Fibroblast of lung (primary cell): ENCODE measurements around the gene TAS2R39. TPM values are rescaled to one million over a fixed set of nuclear protein-coding genes. Genes with fewer than 3 reads are reported as not detected.

Experiments
- DNase-seq, 2 donors: peaks; one replicate each; pipeline versions ENCODE4 v3.0.0 to v3.0.0-alpha.2; 2010; ENCODE audit warnings: low read depth in 2 of 2
- H2AFZ ChIP-seq: 2 replicates; pipeline ENCODE4 v1.5.1; 2012; ENCODE audit warnings: low read length, control low read depth, inconsistent platforms
- H3K27ac ChIP-seq: 2 replicates; pipeline ENCODE4 v1.5.1; 2011; ENCODE audit warnings: low read length, control low read depth; ENCODE audit not compliant: insufficient read depth
- H3K27me3 ChIP-seq: 2 replicates; pipeline ENCODE4 v1.5.1; 2011; ENCODE audit warnings: mild to moderate bottlenecking, low read length; ENCODE audit not compliant: control insufficient read depth, insufficient read depth
- H3K36me3 ChIP-seq: 2 replicates; pipeline ENCODE4 v1.5.1; 2011; ENCODE audit warnings: low read length; ENCODE audit not compliant: control insufficient read depth, insufficient read depth
- H3K4me1 ChIP-seq: 2 replicates; pipeline ENCODE4 v1.5.1; 2011; ENCODE audit warnings: low read length; ENCODE audit not compliant: control insufficient read depth, insufficient read depth; ENCODE audit errors: extremely low read depth
- H3K4me2 ChIP-seq: 2 replicates; pipeline ENCODE4 v1.5.1; 2011; ENCODE audit warnings: low read length, control low read depth; ENCODE audit not compliant: insufficient read depth; ENCODE audit errors: extremely low read depth
- H3K4me3 ChIP-seq, 4 experiments: fragments of 200-600 bp in 1 of 4; sonication (generic) in 1 of 4; replicated peaks in 1 of 4; 2 replicates each; pipeline ENCODE4 v1.5.1; 2011 to 2016; ENCODE audit warnings: low read length in 4 of 4, low read depth in 3 of 4, mild to moderate bottlenecking in 3 of 4, control low read depth in 2 of 4, inconsistent platforms in 1 of 4, mixed read lengths in 1 of 4; ENCODE audit not compliant: insufficient read depth in 1 of 4; ENCODE audit errors: control extremely low read depth in 1 of 4
- H3K79me2 ChIP-seq: 2 replicates; pipeline ENCODE4 v1.5.1; 2012; ENCODE audit warnings: mild to moderate bottlenecking, low read length, inconsistent platforms; ENCODE audit not compliant: control insufficient read depth, insufficient read depth
- H3K9ac ChIP-seq: 2 replicates; pipeline ENCODE4 v1.5.1; 2011; ENCODE audit warnings: mild to moderate bottlenecking, low read length, control low read depth; ENCODE audit not compliant: insufficient read depth
- H3K9me3 ChIP-seq: 2 replicates; pipeline ENCODE4 v1.5.1; 2012; ENCODE audit warnings: low read depth, low read length; ENCODE audit not compliant: control insufficient read depth, insufficient read depth
- H4K20me1 ChIP-seq: 2 replicates; pipeline ENCODE4 v1.5.1; 2011; ENCODE audit warnings: low read length; ENCODE audit not compliant: control insufficient read depth, insufficient read depth; ENCODE audit errors: extremely low read depth
- EZH2 ChIP-seq: IDR thresholded peaks from 2 replicates; pipeline ENCODE4 v1.5.1; 2012; ENCODE audit warnings: low read length, control low read depth, mild to moderate bottlenecking; ENCODE audit errors: missing control alignments
- polyA plus RNA-seq, 2 donors: library from polyadenylated mRNA; depleted of rRNA in 1 of 2; stranded (reverse) in 1 of 2; unstranded in 1 of 2; fragments of >200 nt; gene quantifications; 2 replicates each; pipeline ENCODE4 v1.2.1, GENCODE V29; 2011 to 2012; ENCODE audit warnings: missing spikeins in 1 of 2
- total RNA-seq: library from RNA; depleted of rRNA; stranded (reverse); fragments of >200 nt; gene quantifications from 2 replicates; pipeline ENCODE4 v1.2.1, GENCODE V29; 2014
- TF ChIP-seq, protein P1 (sequence below), 2 donors: IDR thresholded peaks in 1 of 2; conservative IDR thresholded peaks in 1 of 2; 1 replicate in 1 of 2; 2 replicates in 1 of 2; pipeline ENCODE4 v1.5.1; 2011 to 2012; ENCODE audit warnings: low read length in 2 of 2, control low read depth in 1 of 2, inconsistent platforms in 1 of 2, low read depth in 1 of 2, mild to moderate bottlenecking in 1 of 2

The TAS2R39 gene
- total and polyA plus RNA-seq, 2 donors (not counting 1 experiment from before 2014, with no cell fraction given): not detected

DNA sequence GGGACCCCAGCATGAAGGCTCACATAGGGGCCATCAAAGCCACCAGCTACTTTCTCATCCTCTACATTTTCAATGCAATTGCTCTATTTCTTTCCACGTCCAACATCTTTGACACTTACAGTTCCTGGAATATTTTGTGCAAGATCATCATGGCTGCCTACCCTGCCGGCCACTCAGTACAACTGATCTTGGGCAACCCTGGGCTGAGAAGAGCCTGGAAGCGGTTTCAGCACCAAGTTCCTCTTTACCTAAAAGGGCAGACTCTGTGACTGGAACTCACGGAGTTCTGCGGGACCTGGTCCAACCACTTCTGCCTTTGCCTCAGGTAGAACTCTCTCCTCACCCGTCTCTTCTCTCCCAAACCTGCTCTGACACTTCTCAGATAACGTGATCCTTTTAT lies 39.6 kb downstream of the TAS2R39 start:
- H3K9ac ChIP-seq: no peak overlapping the region
- no peaks in the 10 kb centered on the region for H3K4me1 ChIP-seq
- H3K4me2 ChIP-seq: no peak overlapping the region
- H3K27ac ChIP-seq: no peak overlapping the region
- H3K79me2 ChIP-seq: no peaks in the 10 kb centered on the region
- TF ChIP-seq EZH2: no peak
- TF ChIP-seq, protein P1, sequence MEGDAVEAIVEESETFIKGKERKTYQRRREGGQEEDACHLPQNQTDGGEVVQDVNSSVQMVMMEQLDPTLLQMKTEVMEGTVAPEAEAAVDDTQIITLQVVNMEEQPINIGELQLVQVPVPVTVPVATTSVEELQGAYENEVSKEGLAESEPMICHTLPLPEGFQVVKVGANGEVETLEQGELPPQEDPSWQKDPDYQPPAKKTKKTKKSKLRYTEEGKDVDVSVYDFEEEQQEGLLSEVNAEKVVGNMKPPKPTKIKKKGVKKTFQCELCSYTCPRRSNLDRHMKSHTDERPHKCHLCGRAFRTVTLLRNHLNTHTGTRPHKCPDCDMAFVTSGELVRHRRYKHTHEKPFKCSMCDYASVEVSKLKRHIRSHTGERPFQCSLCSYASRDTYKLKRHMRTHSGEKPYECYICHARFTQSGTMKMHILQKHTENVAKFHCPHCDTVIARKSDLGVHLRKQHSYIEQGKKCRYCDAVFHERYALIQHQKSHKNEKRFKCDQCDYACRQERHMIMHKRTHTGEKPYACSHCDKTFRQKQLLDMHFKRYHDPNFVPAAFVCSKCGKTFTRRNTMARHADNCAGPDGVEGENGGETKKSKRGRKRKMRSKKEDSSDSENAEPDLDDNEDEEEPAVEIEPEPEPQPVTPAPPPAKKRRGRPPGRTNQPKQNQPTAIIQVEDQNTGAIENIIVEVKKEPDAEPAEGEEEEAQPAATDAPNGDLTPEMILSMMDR (conservative IDR thresholded peaks at IDR 0.05 in 1 of 2, IDR thresholded peaks at IDR 0.05 in 1 of 2; ENCODE audit: low read depth in 1 of 2, low read length in 2 of 2): no peak
- H2AFZ ChIP-seq: no peak overlapping the region
- H3K9me3 ChIP-seq: no peaks in the 10 kb centered on the region
- H3K4me3 ChIP-seq: no peak overlapping the region
- DNase-seq: no peak
- H3K36me3 ChIP-seq: no peaks in the 10 kb centered on the region
- no peaks in the 10 kb centered on the region for H4K20me1 ChIP-seq
- H3K27me3 ChIP-seq: peaks cover 10% of the 10 kb centered on the region

DNA sequence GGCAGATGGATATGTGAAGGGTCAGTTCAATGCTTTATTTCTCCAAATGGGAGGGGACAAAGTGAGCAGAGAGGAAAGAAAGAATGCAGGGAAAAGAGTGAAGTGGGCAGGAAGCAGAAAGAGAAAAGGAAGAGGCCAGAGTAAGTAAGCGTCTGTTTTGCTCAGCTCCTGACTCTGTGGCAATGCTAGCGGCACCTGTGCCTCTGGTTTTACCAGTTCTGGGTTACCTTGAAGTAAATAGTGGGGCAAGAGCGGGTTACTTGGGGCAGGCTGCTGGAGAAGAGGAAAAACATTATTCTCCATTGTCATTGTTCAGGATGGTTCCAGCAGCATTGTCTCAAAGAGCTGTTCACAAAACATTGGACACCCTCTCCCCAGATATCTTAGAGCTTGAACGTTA lies 40.6 kb downstream of the TAS2R39 start:
- H2AFZ ChIP-seq: no peak overlapping the region
- no peaks in the 10 kb centered on the region for H3K4me1 ChIP-seq
- H3K27ac ChIP-seq: no peak overlapping the region
- no peaks in the 10 kb centered on the region for H3K36me3 ChIP-seq
- no peak overlapping the region for H3K4me3 ChIP-seq
- no peak overlapping the region for H3K9ac ChIP-seq
- no peak for DNase-seq
- no peaks in the 10 kb centered on the region for H3K79me2 ChIP-seq
- H3K27me3 ChIP-seq: peaks cover 10% of the 10 kb centered on the region
- TF ChIP-seq, protein P1 (conservative IDR thresholded peaks at IDR 0.05 in 1 of 2, IDR thresholded peaks at IDR 0.05 in 1 of 2; ENCODE audit: low read depth in 1 of 2, low read length in 2 of 2): no peak
- TF ChIP-seq EZH2: no peak
- H3K4me2 ChIP-seq: no peak overlapping the region
- H3K9me3 ChIP-seq: no peaks in the 10 kb centered on the region
- no peaks in the 10 kb centered on the region for H4K20me1 ChIP-seq

DNA sequence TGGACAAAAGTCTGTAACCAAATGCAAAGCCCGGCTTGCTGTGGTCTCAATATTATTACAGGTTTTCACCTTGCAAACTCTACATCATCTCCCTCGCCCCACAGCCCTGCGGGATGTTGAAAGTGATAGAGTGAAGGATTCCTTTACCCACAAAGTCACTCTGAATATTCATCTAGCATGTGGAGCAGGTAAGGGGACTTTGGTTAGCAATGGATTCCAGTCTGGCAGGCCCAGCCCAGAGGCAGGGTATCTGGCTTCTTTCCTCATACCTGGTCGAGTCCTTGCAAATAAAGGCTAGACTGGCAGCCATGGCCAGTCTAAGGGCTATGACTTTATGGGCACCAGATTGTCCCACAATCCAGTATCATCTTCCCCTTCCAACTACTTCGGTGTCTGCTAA lies 41.8 kb downstream of the TAS2R39 start:
- H3K9ac ChIP-seq: no peak overlapping the region
- no peak overlapping the region for H3K27ac ChIP-seq
- H3K9me3 ChIP-seq: no peaks in the 10 kb centered on the region
- H3K4me2 ChIP-seq: no peak overlapping the region
- H3K27me3 ChIP-seq: peaks cover 10% of the 10 kb centered on the region
- no peak for DNase-seq
- TF ChIP-seq EZH2: no peak
- TF ChIP-seq, protein P1 (conservative IDR thresholded peaks at IDR 0.05 in 1 of 2, IDR thresholded peaks at IDR 0.05 in 1 of 2; ENCODE audit: low read depth in 1 of 2, low read length in 2 of 2): no peak
- H3K4me3 ChIP-seq: no peak overlapping the region
- H3K36me3 ChIP-seq: no peaks in the 10 kb centered on the region
- no peaks in the 10 kb centered on the region for H3K79me2 ChIP-seq
- no peaks in the 10 kb centered on the region for H3K4me1 ChIP-seq
- H2AFZ ChIP-seq: no peak overlapping the region
- no peaks in the 10 kb centered on the region for H4K20me1 ChIP-seq
